Measurements from ENCODE around the gene ALDH4A1.

Gene ALDH4A1

DNA sequence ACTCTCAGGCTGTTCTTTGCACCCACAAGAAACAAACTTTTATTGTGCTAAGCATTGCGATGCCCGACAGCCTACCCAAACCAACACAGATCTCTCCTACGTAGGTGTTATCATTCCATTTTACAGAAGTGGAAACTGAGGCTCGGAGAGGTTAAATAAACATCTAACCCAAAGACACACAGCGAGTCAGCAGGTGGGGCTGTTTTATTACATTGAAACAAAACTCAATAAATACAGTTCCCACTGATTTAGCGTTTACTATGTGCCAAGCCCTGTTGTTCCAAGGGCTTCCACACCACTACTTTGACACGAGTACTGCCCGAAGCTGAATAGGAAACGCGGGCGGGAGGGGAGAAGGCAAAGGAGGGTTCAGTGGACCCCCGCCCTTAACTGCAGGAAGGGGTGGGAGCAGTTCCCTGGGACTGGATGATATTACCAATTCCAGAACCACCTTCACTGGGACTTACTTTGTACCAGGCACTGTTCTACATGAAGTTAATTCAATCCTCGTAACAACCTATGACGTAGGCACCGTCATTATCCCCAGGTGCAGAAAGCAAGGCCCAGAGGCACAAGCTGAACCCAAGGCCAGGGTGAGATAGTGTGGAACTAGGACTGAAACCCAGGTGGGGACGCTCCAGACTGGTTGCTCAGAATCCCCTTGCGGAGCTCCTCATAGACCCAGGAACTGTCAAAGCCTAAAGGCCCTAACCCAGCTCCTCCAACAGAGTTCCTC, 19.3 kb upstream of the ALDH4A1 start:
- no peak for TF ChIP-seq GATA2 (IDR thresholded peaks at IDR 0.05; ENCODE audit: low read depth, low read length)
- TF ChIP-seq GATA3 (IDR thresholded peaks at IDR 0.05; ENCODE audit: low read depth, low read length), result no peak

DNA sequence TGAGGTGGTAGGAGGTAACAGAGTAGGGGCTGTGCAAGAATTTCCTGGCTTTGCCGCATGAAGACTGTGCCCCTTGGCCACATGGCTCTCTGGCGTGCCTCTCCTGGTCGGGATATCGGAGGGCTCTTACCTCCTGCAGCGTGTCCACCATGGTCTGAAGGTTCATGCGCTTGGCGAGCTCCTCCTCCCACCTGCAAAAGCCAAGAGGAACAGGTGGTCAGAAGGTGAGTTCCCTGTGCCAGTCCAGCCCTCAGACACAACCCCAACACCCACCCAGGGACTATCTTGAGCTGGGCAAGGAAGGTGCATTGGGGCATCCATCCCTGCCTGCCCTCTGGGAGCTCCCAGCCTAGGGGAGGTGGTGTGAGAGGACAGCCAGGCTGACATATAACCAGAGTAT, 18.6 kb upstream of the ALDH4A1 start:
- TF ChIP-seq GATA2 (IDR thresholded peaks at IDR 0.05; ENCODE audit: low read depth, low read length) (no peak), GATA3 (IDR thresholded peaks at IDR 0.05; ENCODE audit: low read depth, low read length) (no peak)

DNA sequence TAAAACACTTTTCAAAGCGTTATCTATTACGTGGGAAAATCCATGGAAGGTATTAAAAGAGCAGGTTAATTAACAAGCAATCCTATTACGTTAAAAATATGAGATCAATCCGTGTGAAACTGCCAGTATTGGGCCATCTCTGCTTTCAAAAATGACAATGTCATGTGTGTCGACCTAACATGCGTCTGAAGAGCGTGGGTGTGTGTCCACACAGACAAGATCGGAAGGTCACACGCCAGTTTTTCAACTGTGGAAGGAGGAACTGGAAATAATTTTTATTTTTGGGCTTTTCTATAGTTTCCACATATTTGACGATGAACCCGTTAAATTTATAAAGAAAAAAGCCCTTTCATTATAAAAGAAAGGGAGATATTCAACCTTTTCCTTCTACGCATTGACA, 17.6 kb upstream of the ALDH4A1 start:
- TF ChIP-seq GATA2 (IDR thresholded peaks at IDR 0.05; ENCODE audit: low read depth, low read length), result no peak
- TF ChIP-seq GATA3 (IDR thresholded peaks at IDR 0.05; ENCODE audit: low read depth, low read length), result no peak

DNA sequence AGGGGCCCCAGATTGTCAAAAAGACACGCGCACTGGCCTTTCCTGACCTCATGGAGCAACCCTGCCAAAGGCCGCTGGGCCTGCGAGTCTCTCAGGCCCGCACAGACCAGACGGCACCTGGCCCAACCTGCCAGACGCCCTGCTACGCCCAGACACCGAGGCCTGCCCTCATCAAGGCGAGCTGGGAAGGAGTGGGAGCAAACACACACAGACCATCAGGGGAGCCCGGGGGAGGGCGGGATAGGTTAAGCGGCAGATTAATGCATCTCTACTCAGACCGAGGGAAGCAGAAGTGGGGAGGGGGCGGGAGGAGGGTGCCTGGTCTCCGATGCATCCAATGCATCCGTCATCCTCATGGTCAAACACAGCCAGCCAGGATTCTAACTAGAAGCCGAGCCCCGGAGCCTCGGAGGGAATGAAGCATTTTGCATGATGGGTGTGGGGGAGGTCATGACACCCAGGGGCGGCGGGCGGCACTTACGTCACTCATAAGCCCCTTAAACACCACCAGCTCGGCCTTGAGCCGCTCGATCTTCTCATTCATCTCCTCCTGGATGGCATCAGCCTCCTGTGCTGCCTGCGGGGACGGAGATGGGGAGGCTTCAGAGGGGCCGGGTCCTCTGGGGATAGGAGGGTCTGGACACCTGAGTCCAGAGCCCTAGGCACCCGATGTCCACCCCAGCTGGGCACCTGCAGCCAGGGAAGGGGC, 17.0 kb upstream of the ALDH4A1 start:
- no peak for TF ChIP-seq GATA2 (IDR thresholded peaks at IDR 0.05; ENCODE audit: low read depth, low read length)
- no peak for TF ChIP-seq GATA3 (IDR thresholded peaks at IDR 0.05; ENCODE audit: low read depth, low read length)

DNA sequence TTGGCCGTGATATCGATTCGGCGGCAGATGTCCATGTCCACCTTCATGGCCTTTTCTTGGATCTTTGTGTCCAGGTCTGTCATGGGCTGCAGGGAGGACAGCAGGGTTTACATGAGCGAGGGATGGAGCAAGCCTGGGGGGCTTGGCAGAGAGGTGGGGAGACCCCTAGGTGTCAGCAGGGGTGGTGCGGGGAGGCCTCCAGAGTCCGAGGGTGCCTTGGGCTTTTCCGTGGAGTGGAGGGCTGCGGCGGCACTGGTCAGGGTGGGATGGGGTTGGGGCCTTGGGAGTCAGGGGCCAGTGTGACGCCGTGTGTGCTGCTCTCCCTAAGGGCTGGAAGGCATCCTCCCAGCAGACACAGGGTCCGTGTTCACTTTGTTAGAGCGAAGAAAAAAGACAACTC, 16.1 kb upstream of the ALDH4A1 start:
- TF ChIP-seq GATA3 (IDR thresholded peaks at IDR 0.05; ENCODE audit: low read depth, low read length) (no peak), GATA2 (IDR thresholded peaks at IDR 0.05; ENCODE audit: low read depth, low read length) (no peak)

DNA sequence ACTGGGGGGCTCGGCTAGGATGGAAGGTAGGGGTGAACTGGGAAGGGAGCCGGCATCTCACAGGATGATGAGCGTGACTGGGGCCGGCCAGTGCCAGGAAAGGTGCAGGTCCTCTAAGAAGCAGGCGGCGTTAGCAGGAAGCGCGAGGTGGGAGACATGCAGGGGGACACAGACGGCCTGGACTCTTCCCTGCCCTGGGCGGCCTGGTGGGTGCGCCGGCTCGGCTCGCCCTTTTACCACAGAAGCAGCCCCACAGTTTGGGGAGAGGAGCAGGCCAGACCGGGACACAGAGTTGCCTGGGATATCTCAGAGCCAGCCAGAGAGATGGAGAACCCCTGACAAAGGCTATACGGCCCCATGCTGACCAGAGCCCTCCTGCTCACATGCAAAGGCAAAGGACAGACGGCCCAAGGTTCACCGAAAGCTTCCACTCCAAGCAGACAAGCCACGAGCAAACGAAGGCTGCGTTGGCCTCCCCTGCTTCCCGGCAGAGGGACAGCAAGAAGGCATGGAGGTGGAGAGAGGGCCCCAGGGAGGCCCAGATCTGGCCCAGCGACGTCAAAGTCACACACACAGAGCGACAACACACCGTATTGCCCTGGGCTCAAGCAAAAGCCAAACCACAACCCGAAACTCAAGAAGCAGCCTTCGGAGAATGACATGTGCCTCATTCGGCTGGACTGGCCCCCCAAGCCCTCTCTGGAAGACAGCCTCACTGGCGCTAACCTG, 14.9 kb upstream of the ALDH4A1 start:
- TF ChIP-seq GATA3 (IDR thresholded peaks at IDR 0.05; ENCODE audit: low read depth, low read length), result no peak
- no peak for TF ChIP-seq GATA2 (IDR thresholded peaks at IDR 0.05; ENCODE audit: low read depth, low read length)

DNA sequence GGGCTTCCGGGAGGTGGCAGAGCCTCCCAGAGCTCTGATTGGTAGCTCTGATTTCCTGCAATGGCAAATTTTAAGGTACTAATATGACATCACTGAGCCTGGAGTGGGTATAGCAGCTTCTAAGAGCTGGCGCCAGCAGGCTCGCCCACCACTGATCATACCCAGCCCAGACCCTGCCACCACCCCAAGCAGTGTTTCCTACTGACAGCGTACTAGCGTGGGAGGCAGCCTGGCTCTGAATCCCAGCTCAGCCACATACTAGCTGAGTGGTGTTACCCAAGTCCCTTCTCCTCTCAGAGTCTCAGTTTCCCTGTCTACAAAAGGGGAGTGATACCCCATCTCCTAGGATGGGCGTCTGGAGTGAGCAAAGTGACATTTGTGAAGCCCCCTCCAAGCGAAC, 13.0 kb upstream of the ALDH4A1 start:
- TF ChIP-seq GATA3 (IDR thresholded peaks at IDR 0.05; ENCODE audit: low read depth, low read length), result no peak
- no peak for TF ChIP-seq GATA2 (IDR thresholded peaks at IDR 0.05; ENCODE audit: low read depth, low read length)

DNA sequence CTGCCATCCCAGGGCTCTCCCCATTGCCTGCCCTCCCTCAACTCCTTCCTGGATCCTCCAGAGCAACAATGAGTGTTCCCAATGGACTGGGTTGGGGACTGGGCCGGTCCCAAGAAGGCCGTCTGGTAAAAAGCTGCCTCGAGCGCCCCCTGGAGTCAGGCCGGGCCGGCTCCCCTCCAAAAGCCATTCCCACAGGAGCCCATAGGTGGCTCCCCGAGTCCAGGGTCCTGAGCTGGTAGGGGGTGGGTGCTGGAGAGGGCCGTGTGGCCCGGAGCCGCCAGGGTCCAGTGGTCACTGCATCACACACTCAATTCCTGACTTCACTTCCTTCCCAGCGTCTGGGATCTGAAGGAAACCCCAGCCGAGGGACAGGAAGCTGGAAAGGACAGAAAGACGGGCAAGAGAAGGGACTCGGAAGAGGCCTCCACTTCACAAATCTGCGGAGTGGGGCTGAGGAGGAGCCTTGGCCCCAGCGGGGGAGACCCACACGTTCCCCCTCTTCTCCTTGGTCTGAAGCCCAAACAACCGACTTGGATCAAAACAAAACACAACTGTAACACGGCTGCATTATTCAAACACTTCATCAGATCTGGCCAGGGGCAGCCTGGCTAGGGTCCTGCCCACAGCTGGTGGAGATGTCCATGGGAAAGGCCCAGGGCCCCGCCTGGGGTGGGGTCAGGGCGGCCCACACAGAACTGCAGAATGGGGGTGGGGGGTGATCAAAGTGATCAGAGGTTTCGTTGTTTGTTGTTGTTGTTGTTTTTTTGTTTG, 10.9 kb upstream of the ALDH4A1 start:
- TF ChIP-seq GATA2 (IDR thresholded peaks at IDR 0.05; ENCODE audit: low read depth, low read length) (no peak), GATA3 (IDR thresholded peaks at IDR 0.05; ENCODE audit: low read depth, low read length) (no peak)

DNA sequence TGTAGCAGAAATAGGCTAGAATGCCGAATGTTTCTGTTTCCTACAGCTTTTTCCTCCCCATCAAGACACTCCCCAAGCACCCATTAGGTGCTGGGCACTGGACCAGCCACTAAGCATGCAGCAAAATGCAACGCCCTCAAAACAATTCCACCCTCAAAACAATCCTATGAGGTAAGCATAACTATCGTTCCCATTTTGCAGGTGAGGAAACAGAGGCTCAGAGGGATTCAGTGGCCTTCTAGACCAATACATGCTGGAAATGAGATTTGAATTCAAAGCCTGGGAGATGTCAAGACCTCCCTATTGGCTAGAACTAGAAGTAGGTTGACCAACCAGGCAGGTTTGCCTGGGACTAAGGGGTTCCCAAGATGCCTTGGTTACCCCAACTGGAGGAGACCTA, 10.2 kb upstream of the ALDH4A1 start:
- TF ChIP-seq GATA2 (IDR thresholded peaks at IDR 0.05; ENCODE audit: low read depth, low read length), result no peak
- no peak for TF ChIP-seq GATA3 (IDR thresholded peaks at IDR 0.05; ENCODE audit: low read depth, low read length)

DNA sequence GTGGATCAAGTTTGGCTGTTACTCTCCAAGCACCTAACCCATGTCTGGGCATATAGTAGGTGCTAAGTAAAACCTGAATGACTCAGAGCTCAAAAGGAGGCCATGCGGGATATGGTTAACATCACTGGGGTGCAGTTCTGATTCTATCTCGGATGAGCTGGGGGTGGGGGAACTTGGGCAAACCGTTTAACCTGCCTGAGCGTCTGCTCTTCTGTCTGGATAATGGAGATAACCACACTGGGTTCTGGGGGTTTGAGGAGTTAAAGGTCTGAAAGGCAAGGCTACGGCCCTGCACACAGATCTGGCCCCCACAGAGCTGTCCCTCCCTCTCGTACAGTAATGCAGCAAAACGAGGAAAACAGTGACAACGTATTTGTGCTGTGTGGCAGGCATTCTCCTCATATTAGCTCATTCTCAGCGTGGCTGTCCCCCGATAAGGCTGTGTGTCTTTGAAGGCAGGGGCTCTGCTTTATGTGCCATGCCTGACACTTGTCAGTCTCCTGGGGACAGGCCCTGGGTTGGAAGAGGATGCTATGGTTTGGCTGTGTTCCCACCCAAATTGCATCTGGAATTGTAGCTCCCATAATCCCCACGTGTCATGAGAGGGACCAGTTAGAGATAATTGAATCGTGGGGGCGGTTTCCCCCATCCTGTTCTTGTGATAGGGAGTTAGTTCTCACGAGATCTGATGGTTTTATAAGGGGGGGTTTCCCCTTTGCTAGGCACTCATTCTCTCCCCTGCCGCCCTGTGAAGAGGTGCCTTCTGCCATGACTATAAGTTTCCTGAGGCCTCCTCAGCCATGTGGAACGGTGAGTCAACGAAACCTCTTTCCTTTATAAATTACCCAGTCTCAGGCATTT, 6.8 kb upstream of the ALDH4A1 start:
- TF ChIP-seq GATA2 (IDR thresholded peaks at IDR 0.05; ENCODE audit: low read depth, low read length) (no peak), GATA3 (IDR thresholded peaks at IDR 0.05; ENCODE audit: low read depth, low read length) (no peak)

DNA sequence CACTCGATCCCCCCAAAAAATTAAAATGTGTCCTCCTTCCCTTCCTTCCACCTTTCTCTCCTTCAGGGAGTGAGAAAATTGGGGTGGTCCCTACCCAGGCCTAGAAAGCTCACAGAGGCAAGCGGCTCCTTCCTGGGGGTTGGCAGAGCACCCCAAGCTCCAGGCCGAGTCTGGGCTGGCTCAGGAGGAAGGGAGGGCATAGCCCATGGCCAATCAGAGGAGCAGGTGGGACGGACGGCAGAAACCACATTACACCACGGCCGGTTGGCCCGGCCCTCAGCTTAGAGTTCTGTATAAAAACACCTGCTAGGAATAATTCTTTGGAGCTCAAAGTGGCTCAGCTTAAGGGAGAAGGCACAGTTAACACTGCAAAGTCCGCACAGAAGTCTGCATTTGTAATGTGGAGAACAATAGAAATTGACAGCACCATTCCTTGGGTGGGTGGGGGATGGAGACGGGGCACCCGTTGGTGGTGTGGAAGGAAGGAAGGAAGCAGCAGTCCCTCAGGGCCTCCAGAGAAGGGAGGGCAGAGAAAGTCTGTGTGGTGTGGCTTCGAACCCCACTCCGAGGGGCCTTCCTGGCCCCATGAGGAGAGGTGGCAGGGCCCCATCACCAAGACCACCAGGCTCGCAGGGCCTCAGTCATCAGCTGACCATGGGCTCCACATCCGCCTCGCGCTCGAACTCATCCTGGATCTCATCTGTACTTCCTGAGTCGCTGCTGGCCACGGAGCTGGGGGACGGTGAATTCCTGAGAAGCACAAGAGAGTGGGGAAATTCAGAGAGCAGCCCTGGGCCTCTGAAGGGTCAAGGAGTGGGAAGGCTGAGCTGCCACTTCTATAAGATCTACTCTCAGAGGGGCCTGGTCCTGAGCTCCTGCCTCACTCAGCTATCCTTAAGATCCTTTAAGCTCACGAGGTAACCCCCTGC, 5.8 kb upstream of the ALDH4A1 start:
- no peak for TF ChIP-seq GATA3 (IDR thresholded peaks at IDR 0.05; ENCODE audit: low read depth, low read length)
- TF ChIP-seq GATA2 (IDR thresholded peaks at IDR 0.05; ENCODE audit: low read depth, low read length), result no peak
